BJ (cell line): Measurements from ENCODE around the gene RAB11FIP4. TPM values are rescaled to one million over a fixed set of nuclear protein-coding genes. Genes with fewer than 3 reads are reported as not detected.

Experiments
- CTCF ChIA-PET: fragments of 350-600 bp; formaldehyde crosslinking; extraction: SDS; loops from one replicate; lab custom pipeline; 2021; ENCODE audit warnings: antibody characterized with exemption, inconsistent platforms; lab: Yijun Ruan, JAX
- POLR2A ChIA-PET: fragments of 300-600 bp; sonication (Branson Sonifier 250); formaldehyde crosslinking; extraction: SDS; loops from one replicate; lab custom pipeline; 2021; ENCODE audit warnings: antibody characterized with exemption; lab: Charles Lee
- DNase-seq: peaks from one replicate; pipeline ENCODE4 v3.0.0-alpha.2; 2011; ENCODE audit warnings: low read depth
- H3K27me3 ChIP-seq: 2 replicates; pipeline ENCODE4 v1.6.0; 2011; ENCODE audit warnings: low read length; ENCODE audit not compliant: control insufficient read depth, insufficient read depth
- H3K36me3 ChIP-seq: 2 replicates; pipeline ENCODE4 v1.5.1; 2011; ENCODE audit warnings: low read length; ENCODE audit not compliant: control insufficient read depth, insufficient read depth
- H3K4me3 ChIP-seq: 2 replicates; pipeline ENCODE4 v1.5.1; 2011; ENCODE audit warnings: low read depth, mild to moderate bottlenecking, control low read depth, low read length
- polyA plus RNA-seq: library from polyadenylated mRNA; depleted of rRNA; stranded (reverse); fragments of >200 nt; gene quantifications from 2 replicates; pipeline ENCODE4 v1.2.3, GENCODE V29; 2011
- TF ChIP-seq, protein P1 (sequence below): IDR thresholded peaks from 2 replicates; pipeline ENCODE4 v1.5.1; 2011; ENCODE audit warnings: low read depth, mild to moderate bottlenecking, control low read depth, inconsistent platforms, low read length, moderate library complexity; ENCODE audit not compliant: insufficient read depth

Gene RAB11FIP4
- polyA plus RNA-seq, 1 experiment, result 0.15 TPM

DNA sequence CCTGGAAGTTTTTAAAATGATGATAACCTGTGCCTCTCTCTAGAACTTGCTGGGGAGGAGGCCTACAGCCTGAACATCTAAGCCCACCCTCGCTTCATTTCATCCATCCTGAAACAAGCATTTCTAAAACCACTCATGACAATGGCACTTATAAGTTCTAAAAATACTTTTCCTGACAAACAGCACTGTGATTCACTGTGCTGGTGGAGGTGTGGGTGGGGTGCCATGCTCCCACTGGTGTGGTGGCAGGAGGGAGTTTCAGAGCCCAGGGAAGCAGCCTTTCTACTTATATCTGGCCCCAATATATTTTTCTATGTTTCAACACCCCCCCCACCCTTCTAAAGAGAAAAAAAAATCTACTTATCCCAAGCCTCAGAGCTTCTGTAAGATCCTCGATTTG lies 52.6 kb downstream of the RAB11FIP4 start:
- H3K4me3 ChIP-seq, result no peak overlapping the region
- ChIA-PET POLR2A (interaction anchor here (0.5 kb wide), 1 partner anchor 14 kb away, joined by 19 read pairs; no protein-coding TSS in a partner anchor), CTCF (interaction anchor here (0.9 to 1.3 kb wide), 2 partner anchors 73 to 82 kb away, joined by 3 to 6 read pairs; no protein-coding TSS in a partner anchor)
- TF ChIP-seq, protein P1, sequence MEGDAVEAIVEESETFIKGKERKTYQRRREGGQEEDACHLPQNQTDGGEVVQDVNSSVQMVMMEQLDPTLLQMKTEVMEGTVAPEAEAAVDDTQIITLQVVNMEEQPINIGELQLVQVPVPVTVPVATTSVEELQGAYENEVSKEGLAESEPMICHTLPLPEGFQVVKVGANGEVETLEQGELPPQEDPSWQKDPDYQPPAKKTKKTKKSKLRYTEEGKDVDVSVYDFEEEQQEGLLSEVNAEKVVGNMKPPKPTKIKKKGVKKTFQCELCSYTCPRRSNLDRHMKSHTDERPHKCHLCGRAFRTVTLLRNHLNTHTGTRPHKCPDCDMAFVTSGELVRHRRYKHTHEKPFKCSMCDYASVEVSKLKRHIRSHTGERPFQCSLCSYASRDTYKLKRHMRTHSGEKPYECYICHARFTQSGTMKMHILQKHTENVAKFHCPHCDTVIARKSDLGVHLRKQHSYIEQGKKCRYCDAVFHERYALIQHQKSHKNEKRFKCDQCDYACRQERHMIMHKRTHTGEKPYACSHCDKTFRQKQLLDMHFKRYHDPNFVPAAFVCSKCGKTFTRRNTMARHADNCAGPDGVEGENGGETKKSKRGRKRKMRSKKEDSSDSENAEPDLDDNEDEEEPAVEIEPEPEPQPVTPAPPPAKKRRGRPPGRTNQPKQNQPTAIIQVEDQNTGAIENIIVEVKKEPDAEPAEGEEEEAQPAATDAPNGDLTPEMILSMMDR, result no peak
- DNase-seq, result no peak
- no peaks in the 10 kb centered on the region for H3K27me3 ChIP-seq
- H3K36me3 ChIP-seq, result no peaks in the 10 kb centered on the region

DNA sequence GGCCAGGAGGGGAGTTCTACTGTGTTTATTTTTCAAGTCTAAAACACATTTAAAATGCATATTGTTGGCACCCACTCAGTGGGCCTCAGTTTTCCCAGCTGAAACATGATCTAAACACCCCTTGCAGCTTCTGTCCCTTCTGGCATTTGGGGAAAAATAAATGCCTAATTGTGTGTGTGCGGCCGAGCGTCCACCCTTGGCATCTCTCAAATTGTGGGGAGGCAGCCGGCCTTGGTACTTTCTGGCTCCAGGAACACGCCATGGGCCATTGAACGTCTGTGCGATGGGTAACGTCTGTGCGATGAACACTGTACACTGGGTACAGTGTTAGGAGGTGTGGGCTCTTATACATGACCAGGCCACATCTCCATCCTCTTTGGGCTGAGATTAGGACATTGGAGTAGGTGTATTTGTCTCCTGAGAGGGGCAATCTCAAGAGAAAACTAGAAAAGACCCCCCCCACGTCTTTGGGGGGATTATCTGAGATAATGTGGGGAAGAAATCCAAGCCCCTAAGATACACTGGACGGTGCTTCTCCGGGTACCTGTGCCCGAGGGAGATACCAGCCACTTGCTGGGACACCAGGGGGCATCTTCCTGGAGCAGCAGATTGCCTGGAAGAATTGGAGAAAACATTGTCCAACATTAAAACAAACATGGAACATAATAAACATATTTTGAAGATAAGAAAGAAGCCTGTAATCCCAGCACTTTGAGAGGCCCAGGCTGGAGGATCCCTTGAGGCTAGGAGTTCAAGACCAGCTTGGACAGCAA lies 54.9 kb downstream of the RAB11FIP4 start:
- no peaks in the 10 kb centered on the region for H3K36me3 ChIP-seq
- TF ChIP-seq, protein P1, result peak; percentile 22; the same call in 1 of the 2 replicates
- POLR2A ChIA-PET, result no interaction called here
- H3K27me3 ChIP-seq, result no peaks in the 10 kb centered on the region
- no peak for DNase-seq
- CTCF ChIA-PET, result interaction anchor here (0.6 to 2.8 kb wide), 8 partner anchors 9 to 244 kb away, joined by 3 to 9 read pairs (median 4); no protein-coding TSS in a partner anchor
- H3K4me3 ChIP-seq, result no peak overlapping the region

DNA sequence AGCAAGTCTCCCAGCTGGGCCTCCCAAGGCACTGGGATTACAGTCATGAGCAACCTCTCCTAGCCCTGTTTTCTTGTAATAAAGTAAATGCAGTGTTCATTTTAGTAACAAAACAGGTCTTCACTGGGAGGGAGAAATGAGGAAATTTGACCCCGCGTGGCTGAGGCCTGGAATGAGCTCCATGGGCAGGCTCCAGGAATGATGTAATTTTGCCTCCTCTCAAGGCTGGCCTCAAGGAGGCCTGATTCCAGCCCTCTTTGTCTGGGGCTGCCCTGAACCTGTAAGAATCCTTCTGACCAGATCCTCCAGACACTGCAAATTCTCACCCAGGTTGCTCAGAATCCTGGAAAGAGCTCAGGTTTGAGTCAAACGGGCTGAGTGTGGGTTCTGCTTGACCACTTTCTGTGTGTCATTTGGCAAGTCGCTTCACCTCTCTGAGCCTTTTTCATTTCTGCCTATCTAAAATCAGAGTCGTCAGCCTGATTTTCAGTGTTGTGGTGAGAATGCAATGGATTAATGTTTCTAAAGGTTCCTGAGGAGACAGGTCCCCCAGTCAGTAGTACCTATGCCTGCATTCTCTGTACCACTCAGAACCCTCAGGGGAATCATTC lies 57.1 kb downstream of the RAB11FIP4 start:
- H3K36me3 ChIP-seq, result no peaks in the 10 kb centered on the region
- H3K4me3 ChIP-seq, result no peak overlapping the region
- TF ChIP-seq, protein P1, result no peak
- H3K27me3 ChIP-seq, result no peaks in the 10 kb centered on the region; the same call in 1 of the 2 replicates
- ChIA-PET CTCF (interaction anchor here (0.6 to 2.8 kb wide), 5 partner anchors 11 to 413 kb away, joined by 3 to 9 read pairs (median 4); no protein-coding TSS in a partner anchor), POLR2A (no interaction called here)
- DNase-seq, result no peak

DNA sequence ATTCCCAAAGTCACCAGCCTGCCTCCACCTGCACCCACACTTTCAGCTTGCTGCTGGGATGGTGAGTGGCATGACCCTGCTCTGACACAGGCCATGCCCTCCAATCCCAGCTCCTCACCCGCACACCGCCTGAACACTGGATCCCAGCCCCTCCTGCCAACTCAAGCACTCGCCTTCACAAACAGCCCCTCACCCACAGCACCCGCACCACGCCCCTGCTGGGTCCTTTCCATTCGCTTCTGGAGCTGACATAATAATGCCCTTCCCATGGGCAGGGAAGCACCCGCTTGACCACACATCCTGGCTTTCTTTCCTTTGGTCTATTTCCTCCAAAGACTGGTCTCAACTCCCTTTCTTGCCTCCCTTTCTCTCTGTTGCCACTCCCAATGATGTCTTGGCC lies 57.6 kb downstream of the RAB11FIP4 start:
- POLR2A ChIA-PET, result no interaction called here
- no peak for DNase-seq
- H3K36me3 ChIP-seq, result no peaks in the 10 kb centered on the region
- TF ChIP-seq, protein P1, result no peak
- CTCF ChIA-PET, result interaction anchor here (0.6 to 2.8 kb wide), 4 partner anchors 12 to 412 kb away, joined by 3 to 9 read pairs (median 6); no protein-coding TSS in a partner anchor
- no peaks in the 10 kb centered on the region; the same call in 1 of the 2 replicates for H3K27me3 ChIP-seq
- no peak overlapping the region for H3K4me3 ChIP-seq

DNA sequence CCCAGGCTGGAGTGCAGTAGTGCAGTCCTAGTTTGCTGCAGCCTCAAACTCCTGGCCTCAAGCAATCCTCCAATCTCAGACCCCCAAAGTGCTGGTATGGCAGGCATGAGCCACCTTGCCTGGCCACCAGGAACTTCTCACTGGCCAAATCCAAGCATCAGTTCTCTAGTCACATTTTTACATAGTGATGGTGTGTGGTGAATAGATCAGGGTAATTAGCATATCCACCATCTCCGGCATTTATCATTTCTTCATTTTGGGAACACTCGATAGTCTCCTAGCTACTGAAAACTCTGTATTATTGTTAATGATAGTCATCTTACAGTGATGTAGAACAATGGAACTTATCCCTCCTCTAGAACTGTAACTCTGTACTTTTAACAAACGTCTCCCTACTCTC lies 58.3 kb downstream of the RAB11FIP4 start:
- Histone ChIP-seq H3K36me3 (no peaks in the 10 kb centered on the region), H3K4me3 (no peak overlapping the region), H3K27me3 (no peaks in the 10 kb centered on the region; the same call in 1 of the 2 replicates)
- no peak for DNase-seq
- TF ChIP-seq, protein P1, result no peak
- CTCF ChIA-PET, result interaction anchor here (1.7 kb wide), 1 partner anchor 13 kb away, joined by 5 read pairs; no protein-coding TSS in a partner anchor
- POLR2A ChIA-PET, result no interaction called here
